Choroid plexus epithelial cell (primary cell): ENCODE measurements around the gene ABCB1.

Source experiments
- DNase-seq: peaks from one replicate; pipeline ENCODE4 v3.0.0-alpha.2; 2010; ENCODE audit warnings: low read depth
- H3K4me3 ChIP-seq: 2 replicates; pipeline ENCODE4 v1.5.1; 2011; ENCODE audit warnings: low read depth, mild to moderate bottlenecking, control low read depth, low read length, moderate library complexity
- TF ChIP-seq, protein P1 (sequence below): conservative IDR thresholded peaks from 2 replicates; pipeline ENCODE4 v1.5.1; 2011; ENCODE audit warnings: low read depth, mild to moderate bottlenecking, control low read depth, inconsistent platforms, low read length, moderate library complexity

ABCB1 gene

DNA sequence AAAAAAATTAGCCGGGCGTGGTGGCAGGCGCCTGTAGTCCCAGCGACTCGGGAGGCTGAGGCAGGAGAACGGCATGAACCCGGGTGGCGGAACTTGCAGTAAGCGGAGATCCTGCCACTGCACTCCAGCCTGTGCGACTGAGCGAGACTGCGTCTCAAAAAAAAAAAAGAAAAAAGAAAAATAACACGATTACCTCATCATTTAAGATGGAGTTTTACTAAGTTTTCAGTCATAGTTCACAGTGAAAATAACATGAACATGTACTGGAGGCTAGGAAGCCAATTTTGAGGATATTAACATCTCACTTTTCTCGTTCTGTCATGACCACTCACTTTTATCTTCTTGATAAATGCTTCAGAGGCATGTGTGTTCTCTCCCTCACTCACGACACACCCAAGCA lies 24.4 kb upstream of the ABCB1 start:
- no peak overlapping the region for H3K4me3 ChIP-seq
- no peak for DNase-seq
- TF ChIP-seq, protein P1, sequence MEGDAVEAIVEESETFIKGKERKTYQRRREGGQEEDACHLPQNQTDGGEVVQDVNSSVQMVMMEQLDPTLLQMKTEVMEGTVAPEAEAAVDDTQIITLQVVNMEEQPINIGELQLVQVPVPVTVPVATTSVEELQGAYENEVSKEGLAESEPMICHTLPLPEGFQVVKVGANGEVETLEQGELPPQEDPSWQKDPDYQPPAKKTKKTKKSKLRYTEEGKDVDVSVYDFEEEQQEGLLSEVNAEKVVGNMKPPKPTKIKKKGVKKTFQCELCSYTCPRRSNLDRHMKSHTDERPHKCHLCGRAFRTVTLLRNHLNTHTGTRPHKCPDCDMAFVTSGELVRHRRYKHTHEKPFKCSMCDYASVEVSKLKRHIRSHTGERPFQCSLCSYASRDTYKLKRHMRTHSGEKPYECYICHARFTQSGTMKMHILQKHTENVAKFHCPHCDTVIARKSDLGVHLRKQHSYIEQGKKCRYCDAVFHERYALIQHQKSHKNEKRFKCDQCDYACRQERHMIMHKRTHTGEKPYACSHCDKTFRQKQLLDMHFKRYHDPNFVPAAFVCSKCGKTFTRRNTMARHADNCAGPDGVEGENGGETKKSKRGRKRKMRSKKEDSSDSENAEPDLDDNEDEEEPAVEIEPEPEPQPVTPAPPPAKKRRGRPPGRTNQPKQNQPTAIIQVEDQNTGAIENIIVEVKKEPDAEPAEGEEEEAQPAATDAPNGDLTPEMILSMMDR: no peak

DNA sequence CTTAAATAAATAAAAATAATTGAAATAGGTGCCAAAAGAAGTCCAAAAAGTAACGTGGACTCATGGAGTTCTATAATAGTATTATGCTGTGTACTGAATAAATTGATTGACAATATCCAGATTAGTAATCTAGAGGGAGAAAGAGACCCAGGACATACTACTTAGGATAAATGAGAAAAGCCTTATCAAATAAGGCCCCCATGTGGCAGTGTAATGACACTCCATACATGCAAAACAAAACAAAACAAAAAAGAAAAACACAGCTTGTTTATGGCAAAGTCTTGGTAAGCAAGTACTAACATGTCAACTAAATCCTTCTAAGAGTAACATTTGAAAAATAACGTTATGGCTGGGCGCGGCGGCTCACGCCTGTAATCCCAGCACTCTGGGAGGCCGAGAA lies 23.9 kb upstream of the ABCB1 start:
- TF ChIP-seq, protein P1: no peak
- no peak for DNase-seq
- no peak overlapping the region for H3K4me3 ChIP-seq

DNA sequence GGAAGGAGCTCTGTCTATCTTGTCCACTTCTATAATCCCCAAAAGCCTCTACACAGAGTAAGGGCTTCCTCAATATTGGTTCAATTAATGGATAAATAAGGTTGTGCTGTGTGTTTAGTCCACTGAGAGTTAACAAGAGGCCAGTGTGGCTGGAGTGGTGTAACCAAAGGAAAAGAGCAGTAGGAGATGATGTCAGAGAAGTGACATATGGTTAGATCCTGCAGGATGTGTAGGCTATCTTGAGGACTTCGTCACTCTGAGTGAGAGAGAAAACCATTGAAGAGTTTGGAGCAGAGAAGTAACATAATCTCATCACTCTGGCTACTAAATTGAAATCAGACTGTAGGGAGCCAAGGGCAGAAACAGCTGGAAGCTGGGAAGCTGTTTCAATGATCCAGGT lies 14.5 kb upstream of the ABCB1 start:
- H3K4me3 ChIP-seq: no peak overlapping the region
- TF ChIP-seq, protein P1: no peak
- DNase-seq: no peak

DNA sequence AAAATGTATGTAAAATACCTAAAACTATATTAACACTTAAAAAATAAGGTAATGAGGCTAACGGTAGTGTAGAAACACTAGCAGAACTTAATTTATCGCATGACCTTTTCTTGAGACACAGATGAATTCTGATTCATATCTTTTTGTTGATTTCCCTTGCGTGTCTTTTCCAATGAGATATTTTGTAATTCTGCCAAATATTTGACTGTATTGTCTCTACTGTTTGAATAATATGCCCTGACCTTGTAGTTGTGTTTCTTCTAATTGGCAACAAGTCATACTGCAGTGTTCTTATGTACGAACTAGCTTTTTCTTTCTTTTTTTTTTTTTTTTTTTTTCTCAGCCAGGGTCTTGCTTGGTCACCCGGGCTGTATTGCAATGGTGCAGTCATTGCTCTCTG lies 9.2 kb upstream of the ABCB1 start:
- TF ChIP-seq, protein P1: no peak
- no peak overlapping the region for H3K4me3 ChIP-seq
- DNase-seq: no peak

DNA sequence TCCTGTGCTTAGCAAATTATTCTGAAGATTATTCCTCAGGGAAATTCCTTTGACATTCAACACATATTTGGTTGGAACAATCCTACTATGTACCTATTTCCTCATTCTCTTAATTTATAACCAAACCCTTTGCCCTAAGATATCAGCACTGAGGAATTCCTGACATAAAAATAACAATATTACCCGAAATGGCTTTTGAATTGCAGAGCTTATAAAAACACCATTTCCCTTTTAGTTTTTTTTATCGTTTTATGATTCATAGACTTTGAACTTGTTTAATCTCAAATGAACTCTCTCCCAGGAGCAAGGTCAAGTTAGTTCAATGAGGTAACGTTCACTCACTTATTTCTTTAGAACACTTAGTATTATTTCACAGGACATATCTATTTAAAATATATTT lies 7.7 kb upstream of the ABCB1 start:
- TF ChIP-seq, protein P1: no peak
- no peak overlapping the region for H3K4me3 ChIP-seq
- DNase-seq: no peak

DNA sequence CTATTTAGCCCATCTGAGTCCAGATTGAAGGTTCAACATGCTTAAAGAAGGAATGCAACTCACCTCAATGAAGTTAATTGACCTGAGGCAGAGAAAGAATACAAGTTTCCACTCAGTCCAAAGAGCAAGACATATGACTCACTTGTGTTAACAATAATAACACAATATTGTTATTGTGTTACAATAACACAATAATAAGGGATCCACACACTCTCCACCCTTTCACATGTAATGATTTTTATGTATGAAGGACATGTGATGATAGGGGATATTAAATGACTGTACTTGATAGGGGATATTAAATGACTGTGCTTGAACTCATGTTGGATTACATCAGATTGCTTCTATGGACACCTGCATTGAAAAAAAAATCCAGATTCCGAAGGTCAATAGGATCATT lies 3.6 kb upstream of the ABCB1 start:
- TF ChIP-seq, protein P1: no peak
- H3K4me3 ChIP-seq: no peak overlapping the region
- no peak for DNase-seq

DNA sequence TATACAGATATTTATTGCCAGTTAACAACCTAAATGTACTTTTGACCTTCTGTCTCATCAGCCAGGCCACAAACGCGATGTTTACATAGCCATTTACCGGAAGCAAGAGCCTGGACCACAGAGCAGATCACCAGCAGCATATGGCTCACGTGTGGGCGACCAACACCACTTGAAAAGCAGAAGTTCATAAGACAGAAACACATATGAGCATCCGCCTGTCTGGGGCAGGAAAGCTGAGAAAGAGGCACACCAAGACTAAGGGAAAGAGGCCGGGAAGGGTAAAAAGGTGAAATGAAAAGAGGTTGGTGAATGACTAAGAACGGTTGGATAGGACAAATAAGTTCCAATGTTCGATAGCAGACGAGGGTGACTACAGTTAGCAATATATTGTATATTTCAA lies 1.3 kb downstream of the ABCB1 start:
- no peak overlapping the region for H3K4me3 ChIP-seq

More for the DNA sequence above, 1.3 kb downstream of the ABCB1 start:
- TF ChIP-seq, protein P1: no peak
- DNase-seq: no peak
